GM12878 (cell line): Measurements from ENCODE around the gene SIK3. TPM values are rescaled to one million over a fixed set of nuclear protein-coding genes. Genes with fewer than 3 reads are reported as not detected.

Experiments used
- ATAC-seq: fragments of 200-7000 bp; cut with Tn5 transposase; 3 replicates; pipeline ENCODE4 v1.9.1; 2020; ENCODE audit warnings: mild to moderate bottlenecking, moderate library complexity
- BruUV-seq: library from RNA; stranded (reverse); fragments of 400-500 nt; replicated peaks from 2 replicates; lab custom pipeline; 2021; lab: Mats Ljungman, UMichigan
- CTCF ChIA-PET: fragments of 300-600 bp; sonication (Branson Sonifier 250); formaldehyde crosslinking; extraction: SDS; loops from one replicate; lab custom pipeline; 2021; ENCODE audit warnings: inconsistent platforms; lab: Yijun Ruan, JAX
- POLR2A ChIA-PET: fragments of 350-600 bp; formaldehyde crosslinking; extraction: SDS; loops from one replicate; lab custom pipeline; 2021; ENCODE audit warnings: inconsistent platforms; lab: Charles Lee
- RAD21 ChIA-PET: fragments of 300-600 bp; sonication (Branson Sonifier 250); formaldehyde crosslinking; loops from one replicate; lab custom pipeline; 2023; ENCODE audit warnings: antibody characterized with exemption; ENCODE audit not compliant: unreplicated experiment; lab: Charles Lee
- SMC1A ChIA-PET: fragments of 300-600 bp; sonication (Branson Sonifier 250); formaldehyde crosslinking; loops from one replicate; lab custom pipeline; 2023; ENCODE audit not compliant: unreplicated experiment, uncharacterized antibody; lab: Charles Lee
- DNase-seq: peaks from one replicate; pipeline ENCODE4 v3.0.0-alpha.2; 2011; ENCODE audit warnings: low read depth, low spot score
- FAIRE-seq: peaks from 3 replicates; lab custom pipeline; 2011; peaks lifted over from hg19 to GRCh38; lab: Jason Lieb, UNC
- H2AFZ ChIP-seq: 2 replicates; pipeline ENCODE4 v1.6.0; 2011; ENCODE audit warnings: low read depth, low read length, control low read depth; ENCODE audit not compliant: control insufficient read depth
- H3K27ac ChIP-seq: 2 replicates; pipeline ENCODE4 v1.5.1; 2011; ENCODE audit warnings: control low read depth; ENCODE audit not compliant: control insufficient read depth, insufficient read depth
- H3K27me3 ChIP-seq, 2 experiments: replicated peaks in 1 of 2; 2 replicates each; pipeline versions ENCODE4 v1.6.0 to v1.6.1; 2011; ENCODE audit warnings: low read length in 1 of 2; ENCODE audit not compliant: control insufficient read depth in 2 of 2, insufficient read depth in 2 of 2
- H3K36me3 ChIP-seq, 2 experiments: 2 replicates each; pipeline ENCODE4 v1.5.1; 2011; ENCODE audit warnings: low read length in 1 of 2; ENCODE audit not compliant: control insufficient read depth in 2 of 2, insufficient read depth in 2 of 2
- H3K4me1 ChIP-seq: 2 replicates; pipeline ENCODE4 v1.6.1; 2011; ENCODE audit warnings: mild to moderate bottlenecking, low read length, moderate library complexity, mixed read lengths; ENCODE audit not compliant: control insufficient read depth, insufficient read depth
- H3K4me2 ChIP-seq: 2 replicates; pipeline ENCODE4 v1.6.0; 2011; ENCODE audit warnings: control low read depth; ENCODE audit not compliant: control insufficient read depth, insufficient read depth
- H3K4me3 ChIP-seq: fragments of 200-600 bp; sonication (generic); 2 replicates; pipeline ENCODE4 v1.5.1; 2016
- H3K79me2 ChIP-seq: 2 replicates; pipeline ENCODE4 v1.6.0; 2011; ENCODE audit warnings: low read length; ENCODE audit not compliant: control insufficient read depth, insufficient read depth
- H3K9ac ChIP-seq: 2 replicates; pipeline ENCODE4 v1.8.0; 2011; ENCODE audit warnings: low read length, control low read depth, mixed read lengths; ENCODE audit not compliant: control insufficient read depth, insufficient read depth
- H3K9me3 ChIP-seq: replicated peaks from 3 replicates; pipeline ENCODE4 v1.5.1; 2011; ENCODE audit warnings: mild to moderate bottlenecking, low read length; ENCODE audit not compliant: control insufficient read depth, insufficient read depth
- H4K20me1 ChIP-seq: 2 replicates; pipeline ENCODE4 v1.6.0; 2011; ENCODE audit not compliant: control insufficient read depth, insufficient read depth
- BACH1 ChIP-seq: fragments of 450-650 bp; IDR thresholded peaks from 2 replicates; pipeline ENCODE4 v1.6.1; 2017; ENCODE audit warnings: mild to moderate bottlenecking, borderline replicate concordance
- CBFB ChIP-seq: IDR thresholded peaks from 2 replicates; pipeline ENCODE4 v1.6.1; 2016; ENCODE audit warnings: antibody characterized with exemption, low read depth
- E4F1 ChIP-seq: fragments of 450-650 bp; IDR thresholded peaks from 2 replicates; pipeline ENCODE4 v1.6.1; 2018; ENCODE audit warnings: borderline replicate concordance, mild to moderate bottlenecking; ENCODE audit not compliant: partially characterized antibody
- EP300 ChIP-seq, 2 experiments: fragments of 150-350 bp in 1 of 2; IDR thresholded peaks; 2 replicates each; pipeline ENCODE4 v1.6.1; 2011 to 2012; ENCODE audit warnings: low read depth in 2 of 2, low read length in 2 of 2, borderline replicate concordance in 1 of 2, improper control_type of control experiment in 1 of 2, inconsistent platforms in 1 of 2; ENCODE audit not compliant: control insufficient read depth in 1 of 2
- ETV6 ChIP-seq, 2 experiments: fragments of 450-650 bp in 1 of 2; IDR thresholded peaks in 1 of 2; conservative IDR thresholded peaks in 1 of 2; 2 replicates each; pipeline ENCODE4 v1.6.1; 2014; ENCODE audit warnings: antibody characterized with exemption in 1 of 2, borderline replicate concordance in 1 of 2, low read depth in 1 of 2, mild to moderate bottlenecking in 1 of 2, moderate library complexity in 1 of 2
- EZH2 ChIP-seq: IDR thresholded peaks from 2 replicates; pipeline ENCODE4 v1.6.1; 2012; ENCODE audit warnings: low read depth, mild to moderate bottlenecking, control low read depth, inconsistent platforms, low read length, borderline replicate concordance; ENCODE audit not compliant: control insufficient read depth
- FOS ChIP-seq: IDR thresholded peaks from 3 replicates; pipeline ENCODE4 v1.6.1; 2011; ENCODE audit warnings: borderline replicate concordance; ENCODE audit not compliant: insufficient read length; ENCODE audit errors: extremely low read depth
- FOXK2 ChIP-seq: fragments of 450-650 bp; IDR thresholded peaks from 2 replicates; pipeline ENCODE4 v1.6.1; 2017; ENCODE audit warnings: mild to moderate bottlenecking, moderate library complexity
- HDAC2 ChIP-seq: fragments of 200-600 bp; sonication (generic); IDR thresholded peaks from 2 replicates; pipeline ENCODE4 v1.6.1; 2017
- JUND ChIP-seq: IDR thresholded peaks from 2 replicates; pipeline ENCODE4 v1.6.1; 2012; ENCODE audit warnings: low read depth, mild to moderate bottlenecking, low read length, improper control_type of control experiment, moderate library complexity
- KLF5 ChIP-seq: fragments of 450-650 bp; IDR thresholded peaks from 2 replicates; pipeline ENCODE4 v1.6.1; 2014; ENCODE audit warnings: mild to moderate bottlenecking; ENCODE audit not compliant: partially characterized antibody
- NR2F1 ChIP-seq: fragments of 450-650 bp; conservative IDR thresholded peaks from 2 replicates; pipeline ENCODE4 v1.6.1; 2017; ENCODE audit warnings: mild to moderate bottlenecking
- RELA ChIP-seq: fragments of 450-650 bp; IDR thresholded peaks from 2 replicates; pipeline ENCODE4 v1.8.0; 2014; ENCODE audit warnings: borderline replicate concordance; ENCODE audit not compliant: partially characterized antibody
- RELB ChIP-seq: fragments of 450-650 bp; IDR thresholded peaks from 2 replicates; pipeline ENCODE4 v1.6.1; 2017; ENCODE audit warnings: low read depth, mild to moderate bottlenecking, moderate library complexity
- SMAD5 ChIP-seq: IDR thresholded peaks from 2 replicates; pipeline ENCODE4 v1.6.1; 2016; ENCODE audit warnings: antibody characterized with exemption, low read depth
- SMARCA5 ChIP-seq: fragments of 450-650 bp; IDR thresholded peaks from 2 replicates; pipeline ENCODE4 v1.6.1; 2017; ENCODE audit warnings: mild to moderate bottlenecking
- TCF3 ChIP-seq: IDR thresholded peaks from 2 replicates; pipeline ENCODE4 v1.6.1; 2012; ENCODE audit warnings: low read depth, mild to moderate bottlenecking, low read length, borderline replicate concordance; ENCODE audit not compliant: insufficient read depth
- USF1 ChIP-seq: IDR thresholded peaks from 2 replicates; pipeline ENCODE4 v1.6.1; 2011; ENCODE audit warnings: borderline replicate concordance, low read depth, mild to moderate bottlenecking, moderate library complexity, mixed read lengths, low read length; ENCODE audit not compliant: insufficient read depth; ENCODE audit errors: extremely low read length
- YY1 ChIP-seq: IDR thresholded peaks from 2 replicates; pipeline ENCODE4 v1.6.1; 2011; ENCODE audit warnings: low read depth, mild to moderate bottlenecking, low read length
- WGBS: methylation state at CpG from one replicate; pipeline ENCODE4 v1.1.6; 2016; ENCODE audit warnings: low lambda C conversion rate; ENCODE audit not compliant: insufficient replicate concordance, insufficient coverage; ENCODE audit errors: missing lambda C conversion rate; 5-methylcytosine and 5-hydroxymethylcytosine counted together
- in situ Hi-C: fragments of 300-500 bp; cut with MboI; formaldehyde crosslinking; loops from 9 replicates; pipeline ENCODE4 v1.14.3; 2018; ENCODE audit warnings: mixed read lengths
- intact Hi-C: fragments of 100-400 bp; cut with micrococcal nuclease; formaldehyde crosslinking; loops from one replicate; pipeline ENCODE4 v1.14.2; 2022; ENCODE audit not compliant: unreplicated experiment
- polyA plus RNA-seq, 11 experiments: library from polyadenylated mRNA; depleted of rRNA in 4 of 11; unstranded in 6 of 11; stranded (reverse) in 5 of 11; fragments of >200 nt; fragmentation: Nextera tagmentation in 4 of 11; fragmentation: Illumina TruSeq in 1 of 11; extraction: Ambion mirVana in 4 of 11; extraction: Trizol in 1 of 11; gene quantifications; 1 replicate in 1 of 11; 2 replicates in 10 of 11; pipeline versions ENCODE4 v1.2.1 to v1.2.3, GENCODE V29; 2011 to 2016; ENCODE audit warnings: inconsistent platforms in 2 of 11, missing spikeins in 2 of 11, low read depth in 1 of 11
- total RNA-seq, 4 experiments: library from RNA; depleted of rRNA in 3 of 4; stranded (reverse); fragments of >200 nt in 3 of 4; fragmentation: Illumina TruSeq in 1 of 4; extraction: Trizol in 1 of 4; gene quantifications; 2 replicates each; pipeline versions ENCODE4 v1.2.1 to v1.2.3, GENCODE V29; 2013 to 2021

SIK3 gene
- total and polyA plus RNA-seq, 10 of the 15 experiments (the other 5 are each of a cell fraction or from before 2014, with no cell fraction given) = 2.5 to 31.9 (median 11.1) TPM

- H3K79me2 ChIP-seq = no peaks in the 10 kb centered on the region
- no peak overlapping the region for H3K27ac ChIP-seq
- WGBS = over 99% methylated on average over 7 of the region's 7 CpGs
- peaks cover 0 to 9% of the 10 kb centered on the region in 2 experiments; a peak in 2 of 4 replicates for H3K36me3 ChIP-seq
- no peak overlapping the region for H2AFZ ChIP-seq
- no peaks in the 10 kb centered on the region for H4K20me1 ChIP-seq
- H3K4me1 ChIP-seq = peaks cover 30% of the 10 kb centered on the region
- BruUV-seq = no TSS peak
- ChIA-PET CTCF (interaction anchor here (1.1 to 2.4 kb wide), 3 partner anchors 62 to 251 kb away, joined by 3 to 14 read pairs (median 5); no protein-coding TSS in a partner anchor), SMC1A (interaction anchor here (0.6 kb wide), 1 partner anchor 96 kb away, joined by 4 read pairs; no protein-coding TSS in a partner anchor), POLR2A (interaction anchor here (0.5 to 1.1 kb wide), 3 partner anchors 34 to 1109 kb away, joined by 3 read pairs; no protein-coding TSS in a partner anchor), RAD21 (interaction anchor here (1.5 to 5.0 kb wide), 2 partner anchors 20 to 323 kb away, joined by 3 to 32 read pairs; partner anchors contain the start of gene SIDT2)
- H3K4me2 ChIP-seq = no peak overlapping the region
- no peaks in the 10 kb centered on the region for H3K9me3 ChIP-seq
- H3K9ac ChIP-seq = no peak overlapping the region
- DNase-seq = no peak
- H3K27me3 ChIP-seq = no peaks in the 10 kb centered on the region
- intact Hi-C loops (no loop called here), in situ Hi-C loops (no loop called here)
- no peak for ATAC-seq
- FAIRE-seq = no peak
- H3K4me3 ChIP-seq = no peak overlapping the region
- TF ChIP-seq CBFB = no peak
- TF ChIP-seq FOS = no peak
- TF ChIP-seq SMARCA5 = no peak
- TF ChIP-seq USF1 = no peak
- TF ChIP-seq HDAC2 = no peak
- no peak for TF ChIP-seq RELB
- no peak for TF ChIP-seq RELA
- no peak for TF ChIP-seq EP300 (IDR thresholded peaks at IDR 0.05; ENCODE audit: borderline replicate concordance in 1 of 2, control insufficient read depth in 1 of 2, low read depth in 2 of 2, low read length in 2 of 2)
- TF ChIP-seq ETV6 (conservative IDR thresholded peaks at IDR 0.05 in 1 of 2, IDR thresholded peaks at IDR 0.05 in 1 of 2; ENCODE audit: borderline replicate concordance in 1 of 2, low read depth in 1 of 2) = no peak
- TF ChIP-seq BACH1 = no peak
- TF ChIP-seq SMAD5 = no peak
- TF ChIP-seq E4F1 = no peak
- TF ChIP-seq FOXK2 = no peak
- TF ChIP-seq JUND = no peak
- TF ChIP-seq TCF3 = no peak
- no peak for TF ChIP-seq EZH2
- TF ChIP-seq KLF5 = no peak
- TF ChIP-seq NR2F1 = no peak
- no peak for TF ChIP-seq YY1
Observed at GRCh38 chr11:116855413-116855812, 242.8 kb downstream of the SIK3 start.
